Activated effector memory CD4-positive, alpha-beta T cell treated with Interleukin-2 at 50 U/mL for 16 hours (primary cell): ENCODE data around the gene SATB2.

ENCODE experiments used
- DNase-seq: peaks from one replicate; pipeline ENCODE4 v3.0.0-alpha.2; 2020

Gene SATB2

DNA sequence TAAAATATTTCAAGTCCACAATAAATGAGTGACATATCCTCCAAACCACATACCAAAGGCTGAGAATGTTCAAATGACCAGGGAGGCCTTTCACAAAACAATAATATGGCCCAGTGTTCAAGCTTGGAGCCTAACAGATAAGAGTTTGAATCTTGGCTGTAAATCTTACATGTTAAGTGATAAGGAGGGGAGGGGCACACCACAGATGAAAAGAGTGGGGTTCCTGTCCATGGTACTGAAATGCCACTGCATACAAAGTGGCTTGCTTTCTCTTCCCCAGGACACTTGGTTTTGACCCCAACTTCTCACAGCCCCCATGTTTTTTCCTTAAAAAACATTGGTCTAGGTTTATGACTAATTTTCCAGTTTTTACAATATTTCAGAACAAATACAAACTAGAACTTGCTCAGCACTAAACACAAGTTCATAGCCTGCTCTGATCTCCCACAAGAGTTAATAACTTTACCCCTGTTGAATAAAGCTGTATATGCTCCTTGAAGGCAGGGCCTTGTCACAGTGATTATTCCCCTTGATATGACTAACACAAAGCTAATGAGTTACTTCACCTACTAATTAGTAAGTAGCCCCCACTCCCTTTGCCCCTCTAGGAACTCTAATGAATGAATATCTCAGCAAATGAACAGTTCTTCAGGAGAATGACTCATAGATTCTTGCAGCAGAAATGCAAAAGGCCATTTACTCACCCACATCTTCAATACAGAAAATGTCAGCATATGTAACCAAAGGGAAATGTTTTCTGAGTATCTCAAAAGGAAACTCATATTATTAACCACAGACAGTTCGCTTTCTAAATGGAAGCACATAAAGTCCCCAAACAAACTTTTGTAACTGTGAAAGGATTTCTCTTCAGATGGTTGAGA, 142.2 kb downstream of the SATB2 start:
- no peak for DNase-seq

DNA sequence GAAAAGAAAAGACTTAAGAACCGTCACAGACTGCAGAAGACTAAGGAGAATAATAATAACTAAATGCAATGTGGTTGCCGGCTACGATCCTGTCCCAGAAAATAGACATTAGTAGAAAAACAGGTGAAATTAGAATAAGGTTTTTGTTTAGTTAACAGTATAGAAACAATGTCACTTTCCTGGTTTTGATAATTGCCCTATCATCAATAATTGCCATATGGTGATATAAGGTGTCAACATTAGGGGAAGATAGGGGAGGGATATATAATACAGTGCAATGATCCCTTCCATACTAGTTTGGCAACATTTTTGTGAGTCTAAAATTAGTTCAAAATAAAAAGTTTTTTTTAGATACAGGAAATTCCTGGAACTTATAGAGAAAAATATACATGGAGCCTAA, 144.8 kb downstream of the SATB2 start:
- no peak for DNase-seq

- DNase-seq: no peak
These were observed 146.8 kb downstream of the SATB2 start for GRCh38 chr2:199310771-199311585.

DNA sequence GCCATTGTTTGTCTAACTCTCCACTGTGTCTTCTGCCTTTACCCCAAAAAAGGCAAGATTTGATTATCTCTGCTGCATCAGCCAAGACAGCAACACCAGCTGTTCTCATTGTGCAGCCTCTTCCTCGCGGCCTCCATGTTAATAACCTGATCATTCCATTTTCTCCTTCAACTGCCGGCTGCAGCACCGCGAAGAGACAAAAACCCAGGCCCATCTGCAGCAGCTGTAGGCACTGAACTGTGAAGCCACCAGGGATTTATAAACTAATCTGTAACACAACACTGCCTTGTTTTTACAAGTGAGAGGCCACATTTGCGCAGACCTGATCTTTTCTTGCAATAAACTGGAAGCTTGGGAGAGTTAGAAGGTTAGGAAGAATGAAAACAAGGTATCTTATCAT, 147.8 kb downstream of the SATB2 start:
- DNase-seq: no peak

GRCh38 chr2:199309411-199309810, 148.3 kb downstream of the SATB2 start:
- DNase-seq: no peak

- no peak for DNase-seq
These were observed 149.2 kb downstream of the SATB2 start for GRCh38 chr2:199308567-199308966.

DNA sequence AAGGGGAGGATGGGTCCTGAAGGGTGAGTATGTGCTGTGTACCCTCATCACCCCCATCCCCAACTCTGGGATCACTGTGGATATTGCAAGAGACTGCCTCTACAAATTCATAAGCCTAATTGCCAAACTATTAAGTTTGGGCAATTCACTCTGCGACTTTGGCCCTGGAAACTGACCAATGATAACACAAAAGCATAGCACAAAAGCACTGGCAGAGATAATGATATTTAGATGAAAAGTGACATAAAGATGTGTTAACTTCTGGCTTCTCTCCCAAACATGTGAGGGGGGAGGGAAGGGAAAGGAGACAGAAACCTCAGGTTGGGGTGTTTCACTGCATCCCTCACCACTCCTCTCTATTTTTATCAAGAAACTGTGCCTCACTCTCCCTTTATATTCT, 150.3 kb downstream of the SATB2 start:
- no peak for DNase-seq

- DNase-seq: no peak
These were observed 151.6 kb downstream of the SATB2 start for GRCh38 chr2:199306116-199306515.

- no peak for DNase-seq
These were observed 154.0 kb downstream of the SATB2 start for GRCh38 chr2:199303728-199304177.

DNA sequence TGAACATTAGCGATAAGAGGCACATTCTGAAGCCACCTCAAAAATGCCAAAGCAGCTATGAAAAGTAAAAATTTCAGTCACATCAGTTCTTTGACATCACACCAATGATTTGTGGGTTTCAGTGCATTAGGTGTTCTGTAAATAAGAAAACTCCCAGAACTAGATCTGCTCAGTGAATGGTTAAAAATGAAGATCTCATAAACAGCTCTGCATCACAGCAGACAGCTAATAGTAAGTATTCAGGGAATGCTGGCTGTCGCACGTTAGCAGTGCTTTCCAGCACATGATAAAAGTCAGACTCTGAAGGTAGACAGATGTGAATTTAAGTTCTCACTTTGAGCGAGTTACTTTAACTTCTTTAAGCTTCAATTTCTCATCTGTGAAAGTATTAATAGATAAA, 154.9 kb downstream of the SATB2 start:
- DNase-seq: no peak

DNA sequence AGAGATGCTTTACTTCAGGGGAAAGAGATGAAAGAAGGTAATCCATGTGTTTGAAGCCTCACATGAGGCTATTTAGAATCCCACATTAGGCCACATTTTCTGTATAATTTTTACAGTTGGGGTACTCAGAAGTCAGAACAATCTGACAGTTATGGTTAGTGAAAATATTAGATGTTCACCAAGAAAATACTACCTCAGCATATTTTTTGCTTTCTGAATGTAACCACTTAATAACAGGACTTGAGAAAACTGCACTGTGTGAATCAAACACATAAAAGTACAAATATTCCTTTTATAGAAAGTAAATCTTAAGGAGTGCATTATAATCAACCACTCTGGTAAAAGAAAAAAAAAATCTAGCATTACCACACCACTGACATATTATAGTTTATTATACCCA, 169.3 kb downstream of the SATB2 start:
- no peak for DNase-seq

- no peak for DNase-seq
These were observed 175.4 kb downstream of the SATB2 start for GRCh38 chr2:199282309-199282708.

DNA sequence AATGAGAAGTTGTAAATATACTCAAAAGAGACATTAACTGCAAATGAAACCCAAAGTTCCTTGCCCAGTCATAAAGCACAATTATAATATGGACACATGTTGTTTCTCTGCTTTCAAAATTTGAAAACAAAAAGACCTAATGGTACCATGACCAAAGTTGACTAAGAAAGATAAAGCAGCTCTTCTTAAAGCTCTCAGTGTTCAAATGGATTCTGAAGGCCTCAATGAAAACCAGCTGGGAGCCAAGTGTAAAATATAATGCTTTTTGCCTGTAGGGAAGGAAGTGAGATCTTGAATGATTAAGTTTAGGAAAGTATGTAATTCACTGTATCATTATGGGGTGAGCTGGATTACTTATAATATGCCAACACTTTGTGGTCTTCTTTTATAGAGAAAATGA, 178.6 kb downstream of the SATB2 start:
- DNase-seq: no peak

GRCh38 chr2:199278099-199278498, 179.6 kb downstream of the SATB2 start:
- DNase-seq: no peak

DNA sequence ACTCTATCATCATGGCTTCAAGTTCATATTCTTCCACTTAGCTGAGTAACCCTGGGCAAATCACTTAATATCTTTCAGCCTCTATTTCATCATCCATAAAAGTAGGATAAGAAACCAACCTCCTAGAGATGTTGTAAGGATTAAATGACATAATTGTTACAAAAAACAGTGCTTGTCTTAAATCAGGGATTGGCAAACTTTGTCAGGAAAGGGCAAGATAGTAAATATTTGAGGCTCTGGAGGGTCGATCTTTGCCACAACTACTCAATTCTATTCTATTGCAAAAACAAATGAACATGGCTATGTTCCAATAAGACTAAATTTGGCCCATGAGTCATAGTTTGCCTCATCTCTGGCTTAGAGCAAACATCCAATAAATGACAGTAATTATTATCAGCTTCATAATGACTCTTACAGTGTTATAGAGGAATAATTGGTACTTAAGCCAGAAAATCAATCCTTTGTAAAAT, 184.7 kb downstream of the SATB2 start:
- no peak for DNase-seq

- no peak for DNase-seq
These were observed 195.8 kb downstream of the SATB2 start for GRCh38 chr2:199261936-199262335.

DNA sequence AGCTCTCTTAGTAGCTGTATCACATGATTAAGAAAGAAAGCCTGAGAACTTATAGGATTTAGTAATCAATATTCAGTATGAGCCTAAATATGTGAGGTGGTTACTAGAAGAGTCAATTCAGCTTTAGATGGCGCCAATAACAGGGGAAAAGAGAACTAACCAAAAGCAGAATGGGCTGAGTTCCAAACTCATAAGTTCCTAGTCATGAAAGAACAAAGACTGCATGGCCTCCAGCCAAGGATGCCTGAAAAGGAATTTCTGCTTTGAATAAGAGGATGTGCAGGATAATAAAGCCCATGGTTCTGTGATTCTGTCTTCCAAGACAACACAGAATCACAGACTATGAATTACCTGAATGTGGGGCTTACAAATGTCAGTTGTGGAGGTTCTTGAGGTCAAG, 196.5 kb downstream of the SATB2 start:
- no peak for DNase-seq

DNA sequence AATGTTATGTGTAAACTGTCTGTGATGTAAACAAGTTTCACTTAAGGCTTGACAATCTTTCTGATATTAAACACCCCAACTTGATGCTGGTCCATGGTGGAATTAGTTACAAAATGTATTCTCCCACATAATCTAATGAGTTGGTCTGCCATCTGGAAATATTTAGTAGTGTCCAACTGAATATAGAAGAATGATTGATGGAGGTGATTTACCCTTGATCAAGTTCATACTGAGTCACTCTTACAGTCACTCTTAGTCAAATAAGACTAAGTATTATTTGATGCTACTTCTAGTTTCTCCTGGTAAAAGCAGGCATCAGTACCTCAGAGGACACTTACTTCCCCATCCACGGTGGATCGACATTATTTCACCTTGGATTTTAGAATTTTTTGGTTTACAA, 198.1 kb downstream of the SATB2 start:
- DNase-seq: no peak

DNA sequence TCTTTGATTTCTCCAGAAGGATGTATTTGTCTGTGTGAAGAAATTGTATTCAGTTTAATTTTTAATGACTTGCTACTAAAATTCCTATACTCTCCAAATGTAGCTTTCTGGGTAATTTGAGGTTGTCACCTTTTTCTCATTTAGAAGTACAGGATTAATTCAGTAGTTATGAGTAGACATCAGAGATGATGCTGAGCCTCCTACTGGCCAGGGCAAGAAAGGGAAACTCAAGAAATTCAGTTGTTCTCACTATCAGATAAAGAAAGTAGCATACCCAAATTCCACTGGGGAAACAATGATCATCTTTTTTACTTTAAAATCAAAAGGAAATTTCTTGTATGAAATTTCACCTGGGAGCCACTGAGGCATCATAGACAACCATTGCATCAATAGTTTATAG, 199.4 kb downstream of the SATB2 start:
- no peak for DNase-seq

DNA sequence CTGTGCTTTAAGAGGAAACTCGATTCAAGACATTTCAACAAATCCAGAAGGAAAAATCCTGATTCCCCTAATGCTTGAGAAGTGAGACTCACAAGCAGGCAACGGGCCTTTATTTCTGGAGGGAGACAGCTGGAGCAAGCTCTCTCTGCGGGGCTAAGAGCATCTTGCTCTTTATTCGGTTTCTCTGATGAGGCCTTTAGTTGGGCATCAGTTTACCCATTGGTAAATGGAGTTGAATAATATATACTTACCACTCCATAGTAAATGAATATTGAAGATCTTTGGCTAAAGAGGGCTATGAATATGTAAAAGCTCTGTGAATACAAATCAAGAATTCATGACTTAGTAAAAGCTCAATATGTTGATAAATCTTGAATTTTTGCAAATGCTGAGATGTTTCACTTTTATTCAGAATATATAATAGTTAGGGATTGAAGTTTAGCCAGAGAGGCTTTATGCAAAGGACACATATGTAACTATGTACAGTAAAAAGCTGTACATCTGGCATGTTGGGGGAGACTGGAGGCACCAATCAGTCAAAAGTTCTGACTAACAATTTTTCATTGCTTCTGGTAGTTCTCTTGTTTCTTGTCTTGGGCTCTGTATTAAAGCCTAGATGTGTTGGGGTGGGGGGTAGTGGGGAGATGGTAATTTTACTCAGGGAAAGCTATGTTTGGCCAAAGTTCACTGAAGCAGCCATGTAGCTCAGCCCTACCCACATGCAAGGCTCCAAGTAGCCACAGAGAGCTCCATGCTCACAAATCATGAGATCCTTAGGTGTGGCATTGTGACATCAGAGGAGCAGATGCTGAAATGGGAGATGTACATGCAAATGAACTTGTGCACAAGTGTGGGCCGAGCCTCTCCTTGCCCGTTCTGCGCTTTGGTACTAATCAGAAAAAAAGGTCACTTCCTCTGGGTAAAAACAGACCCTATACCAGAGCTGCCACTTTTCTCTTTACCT, 200.2 kb downstream of the SATB2 start:
- DNase-seq: no peak

DNA sequence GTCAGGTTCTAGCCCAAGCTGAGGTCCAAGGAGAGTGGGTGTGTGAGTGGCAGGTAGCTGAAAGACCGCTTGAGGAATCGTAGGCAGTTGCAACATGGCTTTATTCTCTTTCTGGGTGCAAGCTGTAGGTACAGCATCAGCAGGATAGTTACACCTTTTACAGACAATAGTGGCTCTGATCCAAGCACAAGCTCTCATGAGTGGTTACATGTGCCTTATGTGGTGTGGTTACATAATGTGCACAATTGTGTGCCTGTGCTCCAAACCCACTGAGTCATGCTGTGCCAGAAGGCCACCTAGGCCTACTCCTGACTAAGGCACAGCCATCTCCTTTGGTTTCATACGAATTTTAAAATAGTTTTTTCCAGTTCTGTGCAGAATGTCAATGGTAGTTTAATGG, 227.6 kb downstream of the SATB2 start:
- DNase-seq: no peak

DNA sequence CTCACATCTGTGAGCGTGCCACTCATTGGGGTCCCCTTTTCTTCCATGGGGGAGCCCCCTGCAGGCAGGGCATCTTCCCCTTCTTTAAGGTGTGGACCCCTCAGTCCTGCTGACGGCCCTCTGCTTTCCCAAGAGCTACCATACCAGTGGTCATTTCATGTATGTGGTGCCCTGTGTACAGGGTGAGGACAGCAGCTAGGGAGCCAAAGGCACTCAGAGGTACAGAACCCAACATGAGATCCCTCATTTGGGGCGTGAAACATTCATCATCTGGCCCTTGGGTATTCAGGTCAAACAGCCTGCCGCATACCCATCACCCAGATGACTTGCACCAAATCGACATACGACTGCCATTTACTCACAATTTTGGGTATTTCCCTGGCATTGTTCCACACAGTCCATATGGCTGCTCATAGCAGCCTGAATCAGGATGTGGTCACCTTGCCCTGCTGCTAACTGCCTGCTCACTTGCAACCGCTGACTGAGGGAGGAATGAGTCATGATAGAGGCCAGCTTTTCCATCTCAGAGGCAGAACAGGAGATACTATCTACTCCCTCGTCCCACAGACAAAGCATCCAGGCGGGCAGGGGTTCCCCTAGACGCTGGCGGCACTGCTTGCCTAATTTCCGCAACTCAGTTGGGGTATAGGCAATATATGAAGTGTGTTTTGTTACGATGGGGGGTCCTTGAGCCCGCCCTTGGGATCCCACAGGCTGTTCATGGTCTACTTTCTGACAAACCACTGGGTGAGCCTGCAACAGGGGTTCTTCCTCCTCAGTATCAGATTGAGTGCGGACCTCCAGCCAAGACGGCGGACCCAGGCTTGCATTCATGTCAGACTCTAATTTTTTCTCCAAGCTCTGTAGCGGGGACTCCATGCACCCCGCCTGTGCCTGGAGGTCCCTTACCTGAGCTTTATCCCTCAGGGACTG, 228.6 kb downstream of the SATB2 start:
- DNase-seq: no peak
